ENCODE results near the gene MTOR.

Gene MTOR

DNA sequence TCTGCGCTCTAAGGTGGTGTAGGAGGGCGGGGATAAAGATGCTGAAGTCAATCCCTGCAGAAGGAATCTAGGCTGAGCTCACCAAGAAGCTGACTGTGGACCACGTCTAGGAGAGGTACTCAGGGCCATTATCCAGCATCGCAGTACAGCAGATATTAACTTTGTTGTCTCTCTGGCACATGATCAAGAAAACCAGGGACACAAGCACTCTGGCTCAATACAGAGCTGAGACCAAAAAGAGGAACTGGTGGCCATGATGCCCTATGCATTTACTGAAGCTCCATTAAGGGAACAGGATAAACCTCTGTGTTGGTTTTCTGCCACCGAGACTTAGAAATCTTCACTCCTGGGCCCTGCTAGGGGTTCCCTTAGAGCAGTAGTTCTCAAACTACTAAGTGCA lies 111.2 kb downstream of the MTOR start:
- no peak for DNase-seq (ENCODE audit: low read depth, low spot score)

DNA sequence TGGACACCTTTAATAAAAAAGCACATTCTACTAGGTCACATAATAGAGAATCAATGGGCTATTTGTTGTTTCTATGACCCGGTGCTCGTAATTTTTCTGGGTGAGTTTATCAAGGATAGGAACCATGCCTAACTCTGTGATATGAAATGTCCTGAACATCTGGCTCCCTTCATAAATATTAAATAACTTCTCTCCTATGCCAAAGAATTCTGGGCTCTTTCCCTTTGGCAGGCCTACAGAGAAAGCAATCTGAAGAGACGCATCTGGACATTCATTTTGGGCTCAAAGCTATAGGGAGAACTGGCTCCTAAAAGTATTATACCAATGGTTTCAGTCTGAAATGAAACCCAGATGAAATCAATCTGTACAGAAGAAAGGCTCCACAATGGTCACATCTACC lies 112.0 kb downstream of the MTOR start:
- DNase-seq (ENCODE audit: low read depth, low spot score), result no peak

GRCh38 chr1:11147197-11147770 lies 115.1 kb downstream of the MTOR start:
- DNase-seq (ENCODE audit: low read depth, low spot score), result no peak

- no peak for DNase-seq (ENCODE audit: low read depth, low spot score)
Measured at GRCh38 chr1:11145741-11146140, 116.6 kb downstream of the MTOR start.

- DNase-seq (ENCODE audit: low read depth, low spot score), result no peak
Measured at GRCh38 chr1:11144570-11145256, 117.6 kb downstream of the MTOR start.

GRCh38 chr1:11143907-11144306 lies 118.4 kb downstream of the MTOR start:
- DNase-seq (ENCODE audit: low read depth, low spot score), result no peak

- DNase-seq (ENCODE audit: low read depth, low spot score), result no peak
Measured at GRCh38 chr1:11143401-11143800, 119.0 kb downstream of the MTOR start.

GRCh38 chr1:11142618-11143391 lies 119.5 kb downstream of the MTOR start:
- no peak for DNase-seq (ENCODE audit: low read depth, low spot score)

DNA sequence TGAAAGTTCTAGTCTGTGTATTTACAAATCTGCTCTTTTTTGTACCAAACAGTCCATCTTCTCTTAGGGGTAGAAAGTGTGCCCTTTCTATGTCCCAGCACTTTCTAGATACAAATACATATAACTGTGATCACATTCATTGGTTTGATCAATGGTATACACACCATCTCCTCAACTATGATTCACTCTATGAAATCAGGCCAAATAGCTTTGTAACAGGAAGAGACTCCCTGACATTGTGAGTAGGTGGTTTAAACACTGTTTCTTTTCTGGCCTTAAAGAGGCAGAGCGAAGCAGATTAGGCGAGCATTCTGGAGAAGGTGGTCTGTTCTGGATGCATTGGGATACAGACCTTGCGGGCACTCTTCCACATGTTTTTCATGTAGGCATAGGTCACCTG lies 123.4 kb downstream of the MTOR start:
- DNase-seq (ENCODE audit: low read depth, low spot score), result no peak

GRCh38 chr1:11138029-11138428 lies 124.3 kb downstream of the MTOR start:
- DNase-seq (ENCODE audit: low read depth, low spot score), result no peak

- DNase-seq (ENCODE audit: low read depth, low spot score), result no peak
Measured at GRCh38 chr1:11134898-11135266, 127.5 kb downstream of the MTOR start.

DNA sequence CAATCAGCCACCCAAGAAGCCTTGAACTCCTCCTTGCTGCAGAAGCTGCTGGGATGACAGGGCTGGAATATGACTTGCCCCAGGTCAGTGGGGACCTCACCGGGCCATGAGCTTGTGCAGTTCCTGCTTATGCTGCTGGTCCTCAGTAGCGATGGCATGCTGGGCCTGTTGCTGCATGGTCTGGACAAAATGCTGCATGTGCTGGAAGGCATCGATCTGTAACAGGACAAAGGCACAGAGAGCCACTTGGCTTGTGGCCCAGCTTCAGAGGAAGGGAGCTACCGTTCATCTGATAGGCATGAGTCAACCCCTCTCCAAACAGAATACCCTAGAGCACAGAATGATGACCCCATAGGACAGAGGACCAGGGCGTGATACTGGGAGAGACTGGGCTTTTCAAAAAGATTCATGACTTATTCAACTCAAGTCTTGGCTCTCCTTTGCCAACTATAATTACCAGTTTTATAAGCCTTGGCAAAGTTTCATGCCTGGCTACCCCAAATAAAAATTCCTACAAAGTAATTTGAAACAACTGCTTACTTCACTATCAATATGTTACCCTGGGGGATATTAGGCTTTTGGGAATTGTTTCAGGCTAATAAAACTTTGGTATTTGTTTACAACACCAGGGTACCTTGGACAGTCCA lies 128.0 kb downstream of the MTOR start:
- DNase-seq (ENCODE audit: low read depth, low spot score), result no peak

DNA sequence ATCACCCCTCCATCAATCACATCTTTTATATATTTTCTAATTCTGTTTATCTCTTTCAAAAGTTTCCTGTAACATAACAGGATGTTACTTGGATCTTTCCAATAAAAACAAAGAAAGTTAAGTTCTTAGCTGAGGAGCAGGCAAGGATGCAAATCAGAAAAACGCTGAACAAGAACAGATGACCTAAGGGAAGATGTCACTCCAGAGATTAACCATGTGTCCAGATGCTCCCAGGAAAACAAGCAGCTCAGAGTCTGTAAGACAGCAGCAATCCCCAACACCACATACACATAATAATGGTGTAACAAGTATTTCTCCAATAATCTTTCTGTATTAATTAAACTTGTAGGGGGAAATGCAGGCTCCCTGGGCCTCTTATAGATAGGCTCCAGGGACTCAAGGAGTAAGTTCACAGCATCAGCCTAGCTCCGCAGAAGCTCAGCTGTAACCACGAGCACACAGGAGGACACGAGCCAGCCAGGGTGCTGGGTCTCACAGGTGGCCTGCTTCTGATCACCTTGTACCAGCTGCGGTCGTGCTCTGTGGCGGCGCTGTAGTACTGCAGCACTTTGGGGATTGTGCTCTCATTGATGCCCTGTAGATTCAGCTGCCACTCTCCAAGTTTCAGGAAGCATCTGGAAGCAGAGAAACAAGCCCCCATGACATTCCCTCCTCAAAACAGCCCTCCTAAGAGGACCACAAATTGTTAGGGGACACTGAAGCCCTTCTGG lies 129.6 kb downstream of the MTOR start:
- DNase-seq (ENCODE audit: low read depth, low spot score), result no peak

- no peak for DNase-seq (ENCODE audit: low read depth, low spot score)
Measured at GRCh38 chr1:11131816-11132215, 130.5 kb downstream of the MTOR start.

DNA sequence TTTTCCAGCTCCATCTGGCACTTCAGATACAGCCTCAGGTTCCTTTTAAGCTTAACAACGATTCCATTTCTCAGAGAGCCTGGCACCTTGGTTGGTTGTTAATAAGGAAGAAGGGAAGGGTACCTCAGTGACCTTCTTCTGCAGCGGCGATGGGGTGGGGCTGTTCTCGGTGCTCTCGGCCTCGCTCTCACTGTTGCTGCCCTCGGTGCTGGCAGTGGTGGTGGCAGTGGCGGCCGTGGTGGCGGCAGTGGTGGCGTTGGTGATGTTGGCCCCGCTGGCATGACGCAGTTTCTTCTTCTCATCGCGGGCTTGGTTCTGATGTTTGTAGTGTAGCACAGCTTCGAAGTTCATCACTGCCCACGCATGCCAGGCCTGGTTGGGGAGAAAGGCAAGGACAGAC lies 131.9 kb downstream of the MTOR start:
- no peak for DNase-seq (ENCODE audit: low read depth, low spot score)

DNA sequence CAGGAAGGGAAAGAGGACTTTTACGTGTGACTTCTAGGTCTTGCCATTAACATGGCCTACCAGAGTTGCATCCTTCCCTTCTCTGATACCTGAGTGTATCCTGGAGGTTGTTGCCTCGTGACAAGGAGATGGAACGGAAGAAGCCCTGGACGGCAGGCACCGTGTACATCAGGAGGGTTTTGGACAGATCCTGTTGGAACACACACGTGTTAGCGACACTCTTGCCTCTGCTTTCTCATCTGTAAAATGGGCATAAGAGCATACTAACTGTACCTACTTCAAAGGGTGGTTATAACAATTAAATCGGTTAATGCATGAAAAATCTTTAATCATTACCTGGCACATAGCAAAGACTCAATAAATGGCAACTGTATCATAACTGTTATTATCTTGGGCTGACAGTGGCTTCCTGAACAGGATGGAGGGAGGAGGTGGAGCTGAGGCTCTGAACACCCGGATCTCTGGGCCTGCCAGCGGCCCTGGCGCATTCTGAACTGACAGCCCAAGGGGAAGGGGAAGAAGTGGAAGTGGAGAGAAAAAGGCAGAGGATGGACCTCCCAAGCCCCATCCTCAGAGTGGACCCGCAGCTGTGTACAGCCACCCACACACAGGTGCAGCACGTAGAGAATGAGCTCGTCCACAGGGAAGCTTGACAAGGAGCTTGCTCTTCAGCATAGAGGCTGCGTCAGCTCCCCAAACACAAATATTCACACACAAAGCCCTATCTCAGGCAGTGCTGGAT lies 132.5 kb downstream of the MTOR start:
- no peak for DNase-seq (ENCODE audit: low read depth, low spot score)

GRCh38 chr1:11126569-11126968 lies 135.8 kb downstream of the MTOR start:
- DNase-seq (ENCODE audit: low read depth, low spot score), result no peak

DNA sequence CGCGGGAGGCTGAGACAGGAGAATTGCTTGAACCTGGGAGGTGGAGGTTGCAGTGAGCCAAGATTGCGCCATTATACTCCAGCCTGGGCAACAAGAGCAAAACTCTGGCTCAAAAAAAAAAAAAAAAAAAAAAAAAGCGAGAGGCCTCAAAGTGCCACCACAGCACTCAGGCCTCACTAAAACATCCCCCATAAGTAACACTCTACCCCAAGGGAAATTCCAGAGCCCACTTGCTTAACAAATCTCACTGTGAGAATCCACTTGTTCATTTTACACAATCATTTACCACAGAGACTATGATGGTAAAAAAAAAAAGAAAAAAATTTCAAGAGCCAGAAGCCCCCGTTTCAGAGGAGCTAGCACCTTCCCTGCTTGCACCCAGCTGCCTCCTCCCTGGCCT lies 136.4 kb downstream of the MTOR start:
- DNase-seq (ENCODE audit: low read depth, low spot score), result no peak

- no peak for DNase-seq (ENCODE audit: low read depth, low spot score)
Measured at GRCh38 chr1:11124965-11125364, 137.4 kb downstream of the MTOR start.

GRCh38 chr1:11116318-11116717 lies 146.0 kb downstream of the MTOR start:
- no peak for DNase-seq (ENCODE audit: low read depth, low spot score)

DNA sequence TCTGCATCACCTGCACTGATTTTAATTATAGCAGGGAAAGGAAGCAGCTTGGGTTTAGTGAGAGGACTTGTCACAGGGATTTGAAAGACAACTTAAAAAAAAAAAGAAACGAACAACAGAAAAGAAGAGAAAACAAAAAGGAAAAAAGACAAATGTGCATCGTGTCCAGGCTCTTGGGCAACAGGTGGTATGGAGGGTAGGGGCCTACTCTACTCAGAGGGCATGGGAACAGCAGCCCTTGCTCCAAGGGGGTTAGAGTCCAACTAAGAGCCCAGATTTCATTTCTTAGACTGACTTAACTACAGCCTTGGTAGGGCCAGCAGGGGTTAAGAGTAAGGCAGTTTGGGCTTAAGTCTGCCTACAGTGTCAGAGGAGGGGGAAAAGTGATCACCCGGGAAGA lies 147.4 kb downstream of the MTOR start:
- no peak for DNase-seq (ENCODE audit: low read depth, low spot score)
